HG02798 (cell line): Measurements from ENCODE around the gene ZNF219.

ENCODE experiments used
- ATAC-seq: cut with Tn5 transposase; IDR thresholded peaks from one replicate; pipeline ENCODE4 v1.9.1; 2021; ENCODE audit warnings: mild to moderate bottlenecking; ENCODE audit not compliant: unreplicated experiment, poor library complexity

Gene ZNF219

GRCh38 chr14:21088687-21089086 lies 9.8 kb downstream of the ZNF219 start:
- no peak for ATAC-seq

GRCh38 chr14:21087294-21088091 lies 11.0 kb downstream of the ZNF219 start:
- ATAC-seq: peak; percentile 41

GRCh38 chr14:21086908-21087293 lies 11.6 kb downstream of the ZNF219 start:
- no peak for ATAC-seq

GRCh38 chr14:21084998-21085853 lies 13.2 kb downstream of the ZNF219 start:
- no peak for ATAC-seq

- no peak for ATAC-seq
These were observed 14.1 kb downstream of the ZNF219 start for GRCh38 chr14:21084396-21084795.

GRCh38 chr14:21083565-21084325 lies 14.7 kb downstream of the ZNF219 start:
- ATAC-seq: no peak

GRCh38 chr14:21081521-21082142 lies 16.8 kb downstream of the ZNF219 start:
- no peak for ATAC-seq

GRCh38 chr14:21078726-21079125 lies 19.7 kb downstream of the ZNF219 start:
- ATAC-seq: no peak

GRCh38 chr14:21078287-21078686 lies 20.2 kb downstream of the ZNF219 start:
- ATAC-seq: no peak

- no peak for ATAC-seq
These were observed 20.8 kb downstream of the ZNF219 start for GRCh38 chr14:21077672-21078071.

GRCh38 chr14:21075719-21076437 lies 22.6 kb downstream of the ZNF219 start:
- ATAC-seq: no peak

GRCh38 chr14:21074398-21075272 lies 23.8 kb downstream of the ZNF219 start:
- ATAC-seq: no peak

GRCh38 chr14:21073921-21074320 lies 24.5 kb downstream of the ZNF219 start:
- no peak for ATAC-seq

- ATAC-seq: no peak
These were observed 25.6 kb downstream of the ZNF219 start for GRCh38 chr14:21072781-21073339.

- no peak for ATAC-seq
These were observed 26.4 kb downstream of the ZNF219 start for GRCh38 chr14:21072031-21072473.

- ATAC-seq: peak; percentile 69
These were observed 27.0 kb downstream of the ZNF219 start for GRCh38 chr14:21071225-21072030.

GRCh38 chr14:21070610-21071224 lies 27.7 kb downstream of the ZNF219 start:
- peak; percentile 7 for ATAC-seq
